IMR-90 (cell line): Measurements from ENCODE around the gene DCAF15. TPM values are rescaled to one million over a fixed set of nuclear protein-coding genes. Genes with fewer than 3 reads are reported as not detected.

ENCODE experiments used
- ATAC-seq: fragments of 200-7000 bp; cut with Tn5 transposase; 2 replicates; pipeline ENCODE4 v1.9.1; 2020; ENCODE audit warnings: low read depth, mild to moderate bottlenecking, moderate library complexity
- BruUV-seq: library from RNA; stranded (reverse); fragments of 400-500 nt; replicated peaks from 2 replicates; lab custom pipeline; 2021; lab: Mats Ljungman, UMichigan
- CTCF ChIA-PET: fragments of 300-600 bp; formaldehyde crosslinking; extraction: SDS; loops from one replicate; lab custom pipeline; 2021; ENCODE audit warnings: antibody characterized with exemption; lab: Yijun Ruan, JAX
- POLR2A ChIA-PET: fragments of 300-600 bp; sonication (Branson Sonifier 250); formaldehyde crosslinking; loops from one replicate; lab custom pipeline; 2022; ENCODE audit warnings: antibody characterized with exemption; ENCODE audit not compliant: unreplicated experiment; lab: Charles Lee
- DNase-seq: peaks from one replicate; pipeline ENCODE4 v3.0.0; 2013
- H2AFZ ChIP-seq: replicated peaks from 2 replicates; pipeline ENCODE3; 2013; ENCODE audit warnings: low read length, mild to moderate bottlenecking; ENCODE audit not compliant: poor library complexity
- H2AK5ac ChIP-seq: 2 replicates; pipeline ENCODE4 v1.6.1; 2013; ENCODE audit warnings: low read depth, low read length, inconsistent platforms
- H2AK9ac ChIP-seq: replicated peaks from 2 replicates; pipeline ENCODE3; 2013; ENCODE audit warnings: mild to moderate bottlenecking, low read depth, low read length, moderate library complexity; ENCODE audit not compliant: poor library complexity
- H2BK120ac ChIP-seq: 2 replicates; pipeline ENCODE4 v1.6.1; 2013; ENCODE audit warnings: low read depth, low read length, inconsistent platforms
- H2BK15ac ChIP-seq: 3 replicates; pipeline ENCODE4 v1.6.1; 2013; ENCODE audit warnings: low read depth, low read length, inconsistent platforms
- H2BK20ac ChIP-seq: 2 replicates; pipeline ENCODE4 v1.6.1; 2013; ENCODE audit warnings: low read depth, mild to moderate bottlenecking, inconsistent platforms, low read length, moderate library complexity
- H2BK5ac ChIP-seq: 2 replicates; pipeline ENCODE4 v1.6.1; 2013; ENCODE audit warnings: mild to moderate bottlenecking, low read depth, low read length, inconsistent platforms; ENCODE audit not compliant: poor library complexity, severe bottlenecking
- H3K14ac ChIP-seq: replicated peaks from 2 replicates; pipeline ENCODE4 v1.6.1; 2013; ENCODE audit warnings: low read depth, low read length, inconsistent platforms
- H3K18ac ChIP-seq: 2 replicates; pipeline ENCODE4 v1.6.1; 2013; ENCODE audit warnings: low read depth, low read length, control low read depth
- H3K23ac ChIP-seq: 2 replicates; pipeline ENCODE4 v1.6.1; 2013; ENCODE audit warnings: low read depth, low read length, inconsistent platforms
- H3K27ac ChIP-seq: 2 replicates; pipeline ENCODE4 v1.5.1; 2013; ENCODE audit warnings: mild to moderate bottlenecking, control low read depth, low read length; ENCODE audit not compliant: insufficient read depth
- H3K27me3 ChIP-seq: 2 replicates; pipeline ENCODE4 v1.6.1; 2013; ENCODE audit warnings: low read length; ENCODE audit not compliant: control insufficient read depth, insufficient read depth
- H3K36me3 ChIP-seq: 2 replicates; pipeline ENCODE4 v1.6.1; 2013; ENCODE audit warnings: low read length, mixed read lengths; ENCODE audit not compliant: control insufficient read depth, insufficient read depth
- H3K4ac ChIP-seq: 2 replicates; pipeline ENCODE4 v1.6.1; 2013; ENCODE audit warnings: low read depth, low read length, inconsistent platforms
- H3K4me1 ChIP-seq: 2 replicates; pipeline ENCODE4 v1.6.1; 2013; ENCODE audit warnings: low read length, mixed read lengths; ENCODE audit not compliant: control insufficient read depth, insufficient read depth
- H3K4me2 ChIP-seq: 2 replicates; pipeline ENCODE4 v1.6.1; 2013; ENCODE audit warnings: low read depth, mild to moderate bottlenecking, control low read depth, low read length, moderate library complexity
- H3K4me3 ChIP-seq: 2 replicates; pipeline ENCODE4 v1.5.1; 2013; ENCODE audit warnings: low read depth, mild to moderate bottlenecking, control low read depth, low read length, moderate library complexity; ENCODE audit not compliant: insufficient read depth
- H3K56ac ChIP-seq: 2 replicates; pipeline ENCODE4 v1.6.1; 2013; ENCODE audit warnings: low read length, inconsistent platforms; ENCODE audit not compliant: insufficient read depth; ENCODE audit errors: extremely low read depth
- H3K79me1 ChIP-seq, 2 experiments: 2 replicates each; pipeline ENCODE4 v1.6.1; 2013; ENCODE audit warnings: low read length in 2 of 2, inconsistent platforms in 1 of 2, low read depth in 1 of 2
- H3K9ac ChIP-seq: 2 replicates; pipeline ENCODE4 v1.6.1; 2013; ENCODE audit warnings: low read depth, low read length, control low read depth
- H3K9me1 ChIP-seq: 2 replicates; pipeline ENCODE4 v1.6.1; 2013; ENCODE audit warnings: low read length, inconsistent platforms; ENCODE audit not compliant: insufficient read depth
- H3K9me3 ChIP-seq: 2 replicates; pipeline ENCODE4 v1.6.1; 2013; ENCODE audit warnings: low read length; ENCODE audit not compliant: control insufficient read depth, insufficient read depth
- H4K20me1 ChIP-seq: 2 replicates; pipeline ENCODE4 v1.6.1; 2013; ENCODE audit warnings: low read length, inconsistent platforms; ENCODE audit not compliant: insufficient read depth
- H4K5ac ChIP-seq: 2 replicates; pipeline ENCODE4 v1.6.1; 2013; ENCODE audit warnings: mild to moderate bottlenecking, low read depth, low read length, control low read depth
- H4K8ac ChIP-seq, 2 experiments: 2 replicates each; pipeline ENCODE4 v1.6.1; 2013; ENCODE audit warnings: low read depth in 2 of 2, low read length in 2 of 2, control low read depth in 1 of 2, inconsistent platforms in 1 of 2
- H4K91ac ChIP-seq: 2 replicates; pipeline ENCODE4 v1.6.1; 2013; ENCODE audit warnings: low read depth, low read length, inconsistent platforms; ENCODE audit not compliant: insufficient read depth
- CHD1 ChIP-seq: IDR thresholded peaks from 2 replicates; pipeline ENCODE4 v1.6.1; 2012; ENCODE audit warnings: low read depth, low read length, improper control_type of control experiment
- FOS ChIP-seq: fragments of 150-350 bp; IDR thresholded peaks from 2 replicates; pipeline ENCODE4 v1.6.1; 2016; ENCODE audit warnings: low read depth, low read length
- MAFK ChIP-seq: IDR thresholded peaks from 2 replicates; pipeline ENCODE4 v1.6.1; 2012; ENCODE audit warnings: low read depth, low read length, improper control_type of control experiment
- MXI1 ChIP-seq: IDR thresholded peaks from 2 replicates; pipeline ENCODE4 v1.6.1; 2012; ENCODE audit warnings: low read depth, mild to moderate bottlenecking, low read length, moderate library complexity, borderline replicate concordance
- POLR2A ChIP-seq: IDR thresholded peaks from 2 replicates; pipeline ENCODE4 v1.6.1; 2012; ENCODE audit warnings: mild to moderate bottlenecking, low read depth, low read length
- RAD21 ChIP-seq: IDR thresholded peaks from 2 replicates; pipeline ENCODE4 v1.6.1; 2012; ENCODE audit warnings: low read length, improper control_type of control experiment
- RFX5 ChIP-seq: IDR thresholded peaks from 2 replicates; pipeline ENCODE4 v1.8.0; 2012; ENCODE audit warnings: low read depth, mild to moderate bottlenecking, low read length, moderate library complexity
- WGBS, 2 experiments: methylation state at CpG; one replicate each; pipeline versions ENCODE4 v1.1.5 to v1.1.7; 2013; ENCODE audit warnings: missing lambda C conversion rate in 2 of 2; ENCODE audit not compliant: insufficient read length in 1 of 2; ENCODE audit errors: extremely low coverage in 2 of 2; 5-methylcytosine and 5-hydroxymethylcytosine counted together
- dilution Hi-C: fragments of 300-500 bp; cut with HindIII; formaldehyde crosslinking; loops from one replicate; pipeline ENCODE4 v1.14.3; 2018; ENCODE audit warnings: low sequenced_read_pairs; ENCODE audit not compliant: unreplicated experiment
- in situ Hi-C: fragments of 300-500 bp; cut with MboI; formaldehyde crosslinking; loops from 3 replicates; pipeline ENCODE4 v1.14.3; 2019; ENCODE audit warnings: low sequenced_read_pairs, inconsistent platforms, mixed read lengths
- intact Hi-C: fragments of 100-400 bp; cut with micrococcal nuclease; formaldehyde crosslinking; loops from 2 replicates; pipeline ENCODE4 v1.10.0; 2022
- polyA plus RNA-seq, 3 experiments: library from polyadenylated mRNA; depleted of rRNA; stranded (reverse); fragments of >200 nt; gene quantifications; 2 replicates each; pipeline ENCODE4 v1.2.3, GENCODE V29; 2012; ENCODE audit warnings: low replicate concordance in 1 of 3
- total RNA-seq: library from RNA; depleted of rRNA; stranded (reverse); fragments of >200 nt; gene quantifications from 2 replicates; pipeline ENCODE4 v1.2.3, GENCODE V29; 2012
- TF ChIP-seq, protein P1 (sequence below): fragments of 150-350 bp; IDR thresholded peaks from 2 replicates; pipeline ENCODE4 v1.6.1; 2016; ENCODE audit warnings: low read depth, mild to moderate bottlenecking, low read length, moderate library complexity, borderline replicate concordance
- TF ChIP-seq, protein P2 (sequence below): conservative IDR thresholded peaks from 2 replicates; pipeline ENCODE4 v1.5.1; 2012; ENCODE audit warnings: mild to moderate bottlenecking, low read depth, low read length, improper control_type of control experiment
- TF ChIP-seq, protein P3 (sequence below): fragments of 150-350 bp; IDR thresholded peaks from 2 replicates; pipeline ENCODE4 v1.6.1; 2017; ENCODE audit warnings: mild to moderate bottlenecking, antibody characterized with exemption, low read length, low read depth

Gene DCAF15
- total and polyA plus RNA-seq, 2 of the 4 experiments (the other 2 are of a cell fraction) = 6.8 to 31.0 TPM

DNA sequence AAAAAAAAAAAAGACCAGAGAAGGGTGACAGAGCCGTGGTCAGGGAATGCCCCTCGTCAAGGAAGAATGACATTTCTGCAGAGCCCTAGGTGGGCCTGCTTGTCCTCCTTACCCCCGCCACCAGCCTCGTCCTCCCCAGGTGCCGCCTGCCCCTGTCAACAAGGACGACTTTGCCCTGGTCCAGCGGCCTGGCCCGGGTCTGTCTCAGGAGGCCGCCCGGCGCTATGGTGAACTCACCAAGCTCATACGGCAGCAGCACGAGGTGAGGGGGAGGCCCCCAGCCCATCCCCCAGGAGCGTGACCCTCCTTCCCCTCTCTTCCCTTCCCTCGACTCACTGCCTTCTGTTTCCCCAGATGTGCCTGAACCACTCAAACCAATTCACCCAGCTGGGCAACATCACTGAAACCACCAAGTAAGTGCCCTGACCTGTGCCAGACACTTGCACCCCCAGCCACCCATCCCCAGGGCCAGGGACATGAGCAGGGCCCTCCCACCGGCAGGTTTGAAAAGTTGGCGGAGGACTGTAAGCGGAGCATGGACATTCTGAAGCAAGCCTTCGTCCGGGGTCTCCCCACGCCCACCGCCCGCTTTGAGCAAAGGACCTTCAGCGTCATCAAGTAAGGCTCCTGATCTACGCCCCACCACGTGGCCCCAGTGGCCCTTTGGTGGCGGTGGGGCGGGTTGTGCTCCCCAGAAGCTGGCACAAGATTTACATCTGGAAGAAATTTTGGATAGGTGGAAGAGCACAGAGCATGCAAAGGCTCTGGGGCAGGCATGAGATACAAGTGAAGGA lies 28.9 kb upstream of the DCAF15 start:
- no peaks in the 10 kb centered on the region for H4K20me1 ChIP-seq
- BruUV-seq = no TSS peak
- no peak overlapping the region for H3K4ac ChIP-seq
- no peak overlapping the region for H2BK5ac ChIP-seq
- no peaks in the 10 kb centered on the region for H3K4me1 ChIP-seq
- H4K91ac ChIP-seq = no peak overlapping the region
- peaks cover 64% of the 10 kb centered on the region for H3K36me3 ChIP-seq
- no peak overlapping the region for H3K56ac ChIP-seq
- no peak overlapping the region for H3K27ac ChIP-seq
- POLR2A ChIA-PET = no interaction called here
- ATAC-seq = no peak
- H4K5ac ChIP-seq = no peak overlapping the region
- no peak overlapping the region for H3K23ac ChIP-seq
- H3K14ac ChIP-seq = no peak overlapping the region
- CTCF ChIA-PET = no interaction called here
- no peaks in the 10 kb centered on the region for H3K79me1 ChIP-seq
- TF ChIP-seq MXI1 = no peak
- no peak for TF ChIP-seq MAFK
- TF ChIP-seq RFX5 = no peak
- TF ChIP-seq FOS = no peak
- TF ChIP-seq RAD21 = no peak
- TF ChIP-seq, protein P1, sequence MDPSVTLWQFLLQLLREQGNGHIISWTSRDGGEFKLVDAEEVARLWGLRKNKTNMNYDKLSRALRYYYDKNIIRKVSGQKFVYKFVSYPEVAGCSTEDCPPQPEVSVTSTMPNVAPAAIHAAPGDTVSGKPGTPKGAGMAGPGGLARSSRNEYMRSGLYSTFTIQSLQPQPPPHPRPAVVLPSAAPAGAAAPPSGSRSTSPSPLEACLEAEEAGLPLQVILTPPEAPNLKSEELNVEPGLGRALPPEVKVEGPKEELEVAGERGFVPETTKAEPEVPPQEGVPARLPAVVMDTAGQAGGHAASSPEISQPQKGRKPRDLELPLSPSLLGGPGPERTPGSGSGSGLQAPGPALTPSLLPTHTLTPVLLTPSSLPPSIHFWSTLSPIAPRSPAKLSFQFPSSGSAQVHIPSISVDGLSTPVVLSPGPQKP = no peak
- TF ChIP-seq, protein P2, sequence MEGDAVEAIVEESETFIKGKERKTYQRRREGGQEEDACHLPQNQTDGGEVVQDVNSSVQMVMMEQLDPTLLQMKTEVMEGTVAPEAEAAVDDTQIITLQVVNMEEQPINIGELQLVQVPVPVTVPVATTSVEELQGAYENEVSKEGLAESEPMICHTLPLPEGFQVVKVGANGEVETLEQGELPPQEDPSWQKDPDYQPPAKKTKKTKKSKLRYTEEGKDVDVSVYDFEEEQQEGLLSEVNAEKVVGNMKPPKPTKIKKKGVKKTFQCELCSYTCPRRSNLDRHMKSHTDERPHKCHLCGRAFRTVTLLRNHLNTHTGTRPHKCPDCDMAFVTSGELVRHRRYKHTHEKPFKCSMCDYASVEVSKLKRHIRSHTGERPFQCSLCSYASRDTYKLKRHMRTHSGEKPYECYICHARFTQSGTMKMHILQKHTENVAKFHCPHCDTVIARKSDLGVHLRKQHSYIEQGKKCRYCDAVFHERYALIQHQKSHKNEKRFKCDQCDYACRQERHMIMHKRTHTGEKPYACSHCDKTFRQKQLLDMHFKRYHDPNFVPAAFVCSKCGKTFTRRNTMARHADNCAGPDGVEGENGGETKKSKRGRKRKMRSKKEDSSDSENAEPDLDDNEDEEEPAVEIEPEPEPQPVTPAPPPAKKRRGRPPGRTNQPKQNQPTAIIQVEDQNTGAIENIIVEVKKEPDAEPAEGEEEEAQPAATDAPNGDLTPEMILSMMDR = no peak
- TF ChIP-seq, protein P3, sequence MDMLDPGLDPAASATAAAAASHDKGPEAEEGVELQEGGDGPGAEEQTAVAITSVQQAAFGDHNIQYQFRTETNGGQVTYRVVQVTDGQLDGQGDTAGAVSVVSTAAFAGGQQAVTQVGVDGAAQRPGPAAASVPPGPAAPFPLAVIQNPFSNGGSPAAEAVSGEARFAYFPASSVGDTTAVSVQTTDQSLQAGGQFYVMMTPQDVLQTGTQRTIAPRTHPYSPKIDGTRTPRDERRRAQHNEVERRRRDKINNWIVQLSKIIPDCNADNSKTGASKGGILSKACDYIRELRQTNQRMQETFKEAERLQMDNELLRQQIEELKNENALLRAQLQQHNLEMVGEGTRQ = no peak
- no peak for TF ChIP-seq CHD1
- TF ChIP-seq POLR2A = no peak
- no peak overlapping the region for H3K9ac ChIP-seq
- no peak overlapping the region for H2BK20ac ChIP-seq
- no peaks in the 10 kb centered on the region for H3K27me3 ChIP-seq
- DNase-seq = no peak
- H2BK15ac ChIP-seq = no peak overlapping the region
- in situ Hi-C loops (no loop called here), intact Hi-C loops (no loop called here), dilution Hi-C loops (no loop called here)
- H2BK120ac ChIP-seq = no peak overlapping the region
- H4K8ac ChIP-seq = no peak overlapping the region
- H2AFZ ChIP-seq = no peak overlapping the region
- WGBS, 2 experiments = 94% methylated on average over 16 of the region's 28 CpGs; no CpG with 5 or more reads in 1 of the 2 experiments
- H3K18ac ChIP-seq = no peak overlapping the region
- H3K4me3 ChIP-seq = no peak overlapping the region
- H3K9me1 ChIP-seq = no peaks in the 10 kb centered on the region
- no peak overlapping the region for H3K4me2 ChIP-seq
- peaks cover 4% of the 10 kb centered on the region for H3K9me3 ChIP-seq
- H2AK5ac ChIP-seq = no peak overlapping the region
- H2AK9ac ChIP-seq = no peak overlapping the region
